ENCODE measurements around the gene SLC22A4.

Gene SLC22A4

GRCh38 chr5:132354381-132355139 lies 60.4 kb downstream of the SLC22A4 start:
- Mint-ChIP-seq H3K4me3 (no peak overlapping the region), H3K4me1 (ENCODE audit: low read depth) (no peaks in the 10 kb centered on the region), H3K27ac (no peak overlapping the region), H3K9me3 (no peaks in the 10 kb centered on the region), H3K27me3 (no peaks in the 10 kb centered on the region), H3K36me3 (ENCODE audit: low read depth) (peaks cover 6% of the 10 kb centered on the region)
- no peak for DNase-seq

GRCh38 chr5:132355140-132355765 lies 61.1 kb downstream of the SLC22A4 start:
- no peaks in the 10 kb centered on the region for H3K27me3 Mint-ChIP-seq
- no peak overlapping the region for H3K27ac Mint-ChIP-seq
- no peaks in the 10 kb centered on the region for H3K36me3 Mint-ChIP-seq (ENCODE audit: low read depth)
- H3K4me3 Mint-ChIP-seq: no peak overlapping the region
- no peaks in the 10 kb centered on the region for H3K4me1 Mint-ChIP-seq (ENCODE audit: low read depth)
- H3K9me3 Mint-ChIP-seq: no peaks in the 10 kb centered on the region
- no peak for DNase-seq

- H3K9me3 Mint-ChIP-seq: no peaks in the 10 kb centered on the region
- H3K4me1 Mint-ChIP-seq (ENCODE audit: low read depth): peaks cover 2% of the 10 kb centered on the region
- no peak overlapping the region for H3K4me3 Mint-ChIP-seq
- no peak overlapping the region for H3K27ac Mint-ChIP-seq
- DNase-seq: no peak
- H3K36me3 Mint-ChIP-seq (ENCODE audit: low read depth): no peaks in the 10 kb centered on the region
- no peaks in the 10 kb centered on the region for H3K27me3 Mint-ChIP-seq
These were observed 64.6 kb downstream of the SLC22A4 start for GRCh38 chr5:132358775-132359174.

DNA sequence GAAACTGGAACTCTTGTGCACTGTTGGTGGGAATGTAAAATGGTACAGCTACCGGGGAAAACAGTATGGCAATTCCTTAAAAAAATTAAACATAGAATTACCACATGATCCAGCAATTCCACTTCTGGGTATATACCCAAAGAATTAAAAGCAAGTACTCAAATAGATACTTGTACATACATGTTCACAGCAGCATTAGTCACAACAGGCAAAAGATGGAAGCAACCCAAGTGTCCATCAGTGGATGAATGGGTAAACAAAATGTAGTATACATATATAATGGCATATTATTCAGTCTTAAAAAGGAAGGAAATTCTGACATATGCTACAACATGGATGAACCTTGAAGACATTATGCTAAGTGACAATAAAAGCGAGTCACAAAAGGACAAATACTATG lies 67.9 kb downstream of the SLC22A4 start:
- peaks cover 2% of the 10 kb centered on the region for H3K4me1 Mint-ChIP-seq (ENCODE audit: low read depth)
- no peak overlapping the region for H3K27ac Mint-ChIP-seq
- no peaks in the 10 kb centered on the region for H3K27me3 Mint-ChIP-seq
- H3K36me3 Mint-ChIP-seq (ENCODE audit: low read depth): peaks cover 4% of the 10 kb centered on the region
- DNase-seq: no peak
- H3K9me3 Mint-ChIP-seq: no peaks in the 10 kb centered on the region
- H3K4me3 Mint-ChIP-seq: no peak overlapping the region

DNA sequence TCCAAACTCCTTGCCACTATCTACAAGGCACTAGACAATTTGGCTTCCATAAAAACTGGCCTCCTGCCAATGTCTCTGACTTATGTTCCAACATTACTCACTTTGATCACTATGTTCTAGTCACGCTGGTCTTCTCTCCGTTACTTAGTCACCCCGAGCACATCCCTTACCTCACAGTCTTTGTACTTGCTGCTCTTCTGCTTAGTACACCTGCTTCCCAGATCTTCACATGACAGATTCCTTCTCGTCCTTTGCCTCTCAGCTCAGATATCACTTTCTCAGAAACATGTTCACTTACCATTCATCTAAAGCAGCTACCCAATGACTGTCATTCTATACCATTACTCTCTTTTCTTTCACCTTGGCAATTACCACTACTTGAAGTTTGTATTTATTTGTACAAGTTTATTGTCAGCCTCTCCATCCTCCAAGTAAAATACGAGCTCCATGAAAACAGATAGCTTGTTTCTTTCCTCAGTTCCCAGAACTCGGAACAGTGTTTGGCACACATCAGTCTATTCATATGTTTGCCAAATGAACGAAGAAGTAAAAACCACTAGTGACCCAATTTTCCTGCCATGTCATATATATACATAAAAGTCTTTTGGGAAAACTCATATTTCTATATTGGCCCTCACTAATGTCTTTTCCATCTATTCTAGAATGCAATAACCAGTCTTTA lies 69.4 kb downstream of the SLC22A4 start:
- H3K36me3 Mint-ChIP-seq (ENCODE audit: low read depth): peaks cover 4% of the 10 kb centered on the region
- H3K4me3 Mint-ChIP-seq: no peak overlapping the region
- peaks cover 2% of the 10 kb centered on the region for H3K4me1 Mint-ChIP-seq (ENCODE audit: low read depth)
- H3K9me3 Mint-ChIP-seq: no peaks in the 10 kb centered on the region
- H3K27ac Mint-ChIP-seq: no peak overlapping the region
- H3K27me3 Mint-ChIP-seq: no peaks in the 10 kb centered on the region
- DNase-seq: no peak

GRCh38 chr5:132364319-132364718 lies 70.1 kb downstream of the SLC22A4 start:
- no peaks in the 10 kb centered on the region for H3K27me3 Mint-ChIP-seq
- no peak overlapping the region for H3K4me3 Mint-ChIP-seq
- no peak overlapping the region for H3K27ac Mint-ChIP-seq
- no peaks in the 10 kb centered on the region for H3K9me3 Mint-ChIP-seq
- no peak for DNase-seq
- peaks cover 4% of the 10 kb centered on the region for H3K36me3 Mint-ChIP-seq (ENCODE audit: low read depth)
- peaks cover 6% of the 10 kb centered on the region for H3K4me1 Mint-ChIP-seq (ENCODE audit: low read depth)

DNA sequence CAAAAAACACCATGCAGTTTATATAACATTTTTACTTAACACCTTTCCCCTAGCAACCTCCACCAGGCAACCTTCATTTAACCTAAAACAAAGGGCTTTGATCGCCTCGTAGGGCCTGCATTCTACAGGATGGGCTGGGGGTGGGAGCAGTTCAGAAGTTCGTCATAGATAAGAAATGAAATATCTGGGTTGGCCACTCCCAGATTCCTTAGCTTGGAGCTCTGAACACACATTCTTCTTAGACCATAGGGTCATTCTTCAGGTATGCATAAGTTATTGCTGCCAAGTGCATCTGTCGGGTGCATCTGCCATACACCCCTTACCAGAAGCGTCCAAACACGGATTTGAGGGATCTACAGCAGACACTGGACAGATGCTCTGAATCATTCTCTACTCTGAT lies 71.0 kb downstream of the SLC22A4 start:
- H3K4me3 Mint-ChIP-seq: no peak overlapping the region

GRCh38 chr5:132368186-132368585 lies 74.0 kb downstream of the SLC22A4 start:
- Mint-ChIP-seq H3K9me3 (no peaks in the 10 kb centered on the region), H3K4me1 (ENCODE audit: low read depth) (peaks cover 31% of the 10 kb centered on the region), H3K4me3 (no peak overlapping the region)

More for the DNA sequence above, 71.0 kb downstream of the SLC22A4 start:
- no peak for DNase-seq
- Mint-ChIP-seq H3K9me3 (no peaks in the 10 kb centered on the region), H3K36me3 (ENCODE audit: low read depth) (peaks cover 4% of the 10 kb centered on the region), H3K27me3 (no peaks in the 10 kb centered on the region), H3K4me1 (ENCODE audit: low read depth) (peaks cover 6% of the 10 kb centered on the region), H3K27ac (no peak overlapping the region)

DNA sequence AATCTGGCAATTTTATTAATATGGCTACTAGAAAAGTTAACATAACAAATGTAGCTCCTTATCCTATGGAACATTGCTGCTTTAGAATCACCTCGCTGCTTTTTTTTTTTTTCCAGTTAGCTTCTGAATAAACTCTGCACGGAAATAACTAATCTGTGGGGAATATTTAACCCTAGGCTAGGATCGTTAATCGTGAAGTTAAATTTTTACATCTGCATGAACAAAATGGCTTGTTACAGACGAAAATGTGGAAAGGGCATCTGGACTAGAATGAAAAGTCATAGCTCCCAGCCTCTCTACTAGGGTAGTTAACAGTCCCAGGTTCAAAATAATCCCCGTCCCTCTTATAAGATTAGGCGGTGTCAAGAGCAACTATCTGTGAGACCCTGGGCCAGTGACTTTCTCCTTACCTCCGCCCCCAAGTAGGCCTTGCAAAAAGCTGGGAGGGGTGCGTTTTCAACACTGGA lies 74.8 kb downstream of the SLC22A4 start:
- Mint-ChIP-seq H3K27ac (peak overlapping the region; percentile 65), H3K27me3 (no peaks in the 10 kb centered on the region), H3K4me3 (peak overlapping the region; percentile 80), H3K4me1 (ENCODE audit: low read depth) (peaks cover 29% of the 10 kb centered on the region), H3K9me3 (no peaks in the 10 kb centered on the region), H3K36me3 (ENCODE audit: low read depth) (peaks cover 4% of the 10 kb centered on the region)
- DNase-seq: no peak

More at GRCh38 chr5:132368186-132368585, 74.0 kb downstream of the SLC22A4 start:
- no peak for DNase-seq
- Mint-ChIP-seq H3K27ac (no peak overlapping the region), H3K36me3 (ENCODE audit: low read depth) (peaks cover 4% of the 10 kb centered on the region), H3K27me3 (no peaks in the 10 kb centered on the region)

DNA sequence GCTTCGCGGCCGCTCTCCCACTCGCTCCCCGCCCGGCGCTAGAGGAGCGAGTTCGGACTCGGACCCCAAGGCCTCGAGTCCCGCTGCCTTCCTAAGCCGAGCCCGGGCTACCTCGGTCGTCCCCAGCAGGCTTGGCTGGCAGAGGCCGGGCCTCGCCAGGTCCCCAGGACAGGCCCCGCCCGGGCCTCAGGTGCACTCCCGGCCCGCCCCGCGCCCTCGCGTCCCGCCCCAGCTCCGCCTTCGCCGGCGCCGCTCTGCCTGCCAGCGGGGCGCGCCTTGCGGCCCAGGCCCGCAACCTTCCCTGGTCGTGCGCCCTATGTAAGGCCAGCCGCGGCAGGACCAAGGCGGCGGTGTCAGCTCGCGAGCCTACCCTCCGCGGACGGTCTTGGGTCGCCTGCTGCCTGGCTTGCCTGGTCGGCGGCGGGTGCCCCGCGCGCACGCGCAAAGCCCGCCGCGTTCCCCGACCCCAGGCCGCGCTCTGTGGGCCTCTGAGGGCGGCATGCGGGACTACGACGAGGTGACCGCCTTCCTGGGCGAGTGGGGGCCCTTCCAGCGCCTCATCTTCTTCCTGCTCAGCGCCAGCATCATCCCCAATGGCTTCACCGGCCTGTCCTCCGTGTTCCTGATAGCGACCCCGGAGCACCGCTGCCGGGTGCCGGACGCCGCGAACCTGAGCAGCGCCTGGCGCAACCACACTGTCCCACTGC lies 75.4 kb downstream of the SLC22A4 start, which contains the start of gene SLC22A5:
SLC22A5 (plus strand) TSS at position 237 of the 707 bp plus-strand sequence; CDS start at position 500, 263 bp downstream.
- no peaks in the 10 kb centered on the region for H3K27me3 Mint-ChIP-seq
- peak; percentile 89 for DNase-seq
- peak within 1 kb of the TSS; percentile 83 for H3K27ac Mint-ChIP-seq
- H3K4me3 Mint-ChIP-seq: peak within 1 kb of the TSS; percentile 80
- peaks cover 29% of the 10 kb centered on the region for H3K4me1 Mint-ChIP-seq (ENCODE audit: low read depth)
- H3K9me3 Mint-ChIP-seq: no peaks in the 10 kb centered on the region
- peaks cover under 1% of the 10 kb centered on the region for H3K36me3 Mint-ChIP-seq (ENCODE audit: low read depth)

DNA sequence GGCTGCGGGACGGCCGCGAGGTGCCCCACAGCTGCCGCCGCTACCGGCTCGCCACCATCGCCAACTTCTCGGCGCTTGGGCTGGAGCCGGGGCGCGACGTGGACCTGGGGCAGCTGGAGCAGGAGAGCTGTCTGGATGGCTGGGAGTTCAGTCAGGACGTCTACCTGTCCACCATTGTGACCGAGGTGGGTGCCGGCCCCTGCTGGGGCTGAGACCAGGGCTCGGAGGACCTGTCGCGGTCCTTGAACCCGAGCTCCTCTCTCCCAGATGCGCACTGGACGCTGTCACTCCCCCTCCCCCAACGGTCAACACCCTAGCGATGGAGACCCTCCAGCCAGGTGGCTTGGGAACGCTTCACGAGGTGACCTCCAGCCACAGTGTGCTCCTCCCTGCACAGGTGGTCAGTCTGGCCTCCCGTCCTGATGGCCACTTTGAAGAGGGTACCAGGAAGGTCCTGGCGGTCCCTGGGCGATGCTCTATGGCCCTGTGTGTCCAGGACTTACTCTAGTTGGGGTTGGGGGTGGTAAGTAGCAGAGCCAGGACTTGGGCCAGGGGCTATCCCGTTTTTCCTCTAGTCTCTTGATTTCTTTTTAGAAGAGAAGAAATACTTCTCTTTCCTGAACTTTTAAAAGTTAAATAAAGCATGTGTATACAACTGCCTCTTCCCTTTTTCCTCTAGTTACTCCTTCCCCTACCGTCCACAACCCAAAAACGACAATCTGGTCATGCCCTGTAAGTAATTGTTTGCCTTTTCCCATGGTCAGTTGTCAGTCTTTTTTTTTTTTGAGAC lies 76.2 kb downstream of the SLC22A4 start:
- Mint-ChIP-seq H3K36me3 (ENCODE audit: low read depth) (no peaks in the 10 kb centered on the region), H3K4me1 (ENCODE audit: low read depth) (peaks cover 29% of the 10 kb centered on the region), H3K27ac (peak overlapping the region; percentile 83), H3K9me3 (no peaks in the 10 kb centered on the region), H3K27me3 (no peaks in the 10 kb centered on the region), H3K4me3 (peak overlapping the region; percentile 80)
- DNase-seq: no peak

DNA sequence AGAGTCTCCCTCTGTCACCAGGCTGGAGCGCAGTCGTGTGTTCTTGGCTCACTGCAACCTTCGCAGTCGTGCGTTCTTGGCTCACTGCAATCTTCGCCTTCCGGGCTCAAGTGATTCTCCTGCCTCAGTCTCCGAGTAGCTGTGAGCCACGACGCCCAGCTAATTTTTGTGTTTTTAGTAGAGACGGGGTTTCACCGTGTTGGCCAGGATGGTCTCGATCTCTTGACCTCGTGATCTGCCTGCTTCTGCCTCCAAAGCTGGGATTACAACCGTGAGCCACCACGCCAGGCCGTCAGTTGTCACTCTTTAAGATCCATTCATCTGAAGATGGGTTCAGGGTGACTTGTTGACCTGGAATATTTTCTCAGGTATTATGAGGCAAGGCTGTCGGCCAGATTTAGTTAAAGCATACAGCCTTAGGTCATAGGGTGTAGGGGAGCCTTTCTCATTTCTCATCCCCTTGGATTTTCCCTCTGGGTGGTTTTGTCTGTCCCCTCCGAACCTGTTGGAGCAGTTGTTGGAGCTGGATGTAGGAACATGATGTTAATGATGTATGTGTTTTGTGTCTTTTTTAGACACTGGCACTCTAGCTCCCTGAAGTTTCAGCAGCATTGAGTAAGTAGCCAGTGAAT lies 76.9 kb downstream of the SLC22A4 start:
- Mint-ChIP-seq H3K9me3 (no peaks in the 10 kb centered on the region), H3K27me3 (no peaks in the 10 kb centered on the region), H3K4me3 (peak overlapping the region; percentile 80), H3K36me3 (ENCODE audit: low read depth) (no peaks in the 10 kb centered on the region), H3K27ac (peak overlapping the region; percentile 83), H3K4me1 (ENCODE audit: low read depth) (peaks cover 29% of the 10 kb centered on the region)
- no peak for DNase-seq

- no peak overlapping the region for H3K27ac Mint-ChIP-seq
- peak overlapping the region; percentile 80 for H3K4me3 Mint-ChIP-seq
- no peaks in the 10 kb centered on the region for H3K36me3 Mint-ChIP-seq (ENCODE audit: low read depth)
- no peaks in the 10 kb centered on the region for H3K27me3 Mint-ChIP-seq
- H3K9me3 Mint-ChIP-seq: no peaks in the 10 kb centered on the region
- no peak for DNase-seq
- H3K4me1 Mint-ChIP-seq (ENCODE audit: low read depth): peaks cover 29% of the 10 kb centered on the region
These were observed 77.4 kb downstream of the SLC22A4 start for GRCh38 chr5:132371603-132371994.

Data from activated T-cell treated with anti-CD3 and anti-CD28 coated beads, Interleukin-2, amount 50 U/mL, for 24 hours (primary cell).